Esophagus squamous epithelium (tissue), 5 donors: ENCODE measurements around the gene ANGEL2. TPM values are rescaled to one million over a fixed set of nuclear protein-coding genes. Genes with fewer than 3 reads are reported as not detected.
"Not testable (repeated sequence)": the region's sequence is repeated elsewhere in the genome, so short reads cannot be mapped to it uniquely, and the experiment has no call there.

Source experiments
- DNase-seq: peaks from one replicate; lab custom pipeline; 2025; lab: John Stamatoyannopoulos, UW
- H3K27ac ChIP-seq, 4 donors: fragments of 200-600 bp; sonication (generic); one replicate each; pipeline ENCODE4 v1.5.1; 2016 to 2019; ENCODE audit warnings: mild to moderate bottlenecking in 1 of 4
- H3K27me3 ChIP-seq, 4 donors: fragments of 200-600 bp; sonication (generic); 1 replicate in 3 of 4; 2 replicates in 1 of 4; pipeline versions ENCODE4 v1.5.1 to v1.6.0; 2017 to 2021; ENCODE audit warnings: antibody characterized with exemption in 1 of 4
- H3K36me3 ChIP-seq, 3 donors: fragments of 200-600 bp; sonication (generic); one replicate each; pipeline ENCODE4 v1.5.1; 2016 to 2019
- H3K4me1 ChIP-seq, 3 donors: fragments of 200-600 bp; sonication (generic); one replicate each; pipeline ENCODE4 v1.5.1; 2017 to 2019
- H3K4me3 ChIP-seq, 4 donors: fragments of 200-600 bp; sonication (generic); 1 replicate in 3 of 4; 2 replicates in 1 of 4; pipeline ENCODE4 v1.5.1; 2016 to 2019; ENCODE audit warnings: mild to moderate bottlenecking in 2 of 4, moderate library complexity in 1 of 4
- H3K9me3 ChIP-seq, 3 donors: fragments of 200-600 bp; sonication (generic); one replicate each; pipeline ENCODE4 v1.5.1; 2016 to 2019
- POLR2A ChIP-seq, 4 donors: fragments of 450-650 bp; IDR thresholded peaks; one replicate each; pipeline ENCODE4 v1.6.1; 2017; ENCODE audit warnings: antibody characterized with exemption in 4 of 4, mild to moderate bottlenecking in 4 of 4, moderate library complexity in 3 of 4
- WGBS, 2 donors: methylation state at CpG; one replicate each; pipeline ENCODE4 v1.1.5; 2018; 5-methylcytosine and 5-hydroxymethylcytosine counted together
- intact Hi-C: fragments of 100-400 bp; cut with DNase I; formaldehyde crosslinking; loops from one replicate; pipeline ENCODE4 v1.15.0; 2022
- total RNA-seq, 4 donors: library from RNA; depleted of rRNA; stranded (reverse); fragments of >200 nt; gene quantifications; one replicate each; pipeline ENCODE4 v1.1.0, GENCODE V29; 2016
- TF ChIP-seq, protein P1 (sequence below), 6 experiments: fragments of 450-650 bp in 4 of 6; fragments of 200-600 bp in 2 of 6; sonication (generic) in 2 of 6; IDR thresholded peaks; one replicate each; pipeline ENCODE4 v1.5.1; 2016 to 2019; ENCODE audit warnings: antibody characterized with exemption in 6 of 6, mild to moderate bottlenecking in 4 of 6, moderate library complexity in 4 of 6
- donor health status: DM: yes; HTN: yes; CAD: no.

Gene ANGEL2
- total RNA-seq, 4 donors from 2014 or later = 15.8 to 48.3 (median 31.3) TPM

DNA sequence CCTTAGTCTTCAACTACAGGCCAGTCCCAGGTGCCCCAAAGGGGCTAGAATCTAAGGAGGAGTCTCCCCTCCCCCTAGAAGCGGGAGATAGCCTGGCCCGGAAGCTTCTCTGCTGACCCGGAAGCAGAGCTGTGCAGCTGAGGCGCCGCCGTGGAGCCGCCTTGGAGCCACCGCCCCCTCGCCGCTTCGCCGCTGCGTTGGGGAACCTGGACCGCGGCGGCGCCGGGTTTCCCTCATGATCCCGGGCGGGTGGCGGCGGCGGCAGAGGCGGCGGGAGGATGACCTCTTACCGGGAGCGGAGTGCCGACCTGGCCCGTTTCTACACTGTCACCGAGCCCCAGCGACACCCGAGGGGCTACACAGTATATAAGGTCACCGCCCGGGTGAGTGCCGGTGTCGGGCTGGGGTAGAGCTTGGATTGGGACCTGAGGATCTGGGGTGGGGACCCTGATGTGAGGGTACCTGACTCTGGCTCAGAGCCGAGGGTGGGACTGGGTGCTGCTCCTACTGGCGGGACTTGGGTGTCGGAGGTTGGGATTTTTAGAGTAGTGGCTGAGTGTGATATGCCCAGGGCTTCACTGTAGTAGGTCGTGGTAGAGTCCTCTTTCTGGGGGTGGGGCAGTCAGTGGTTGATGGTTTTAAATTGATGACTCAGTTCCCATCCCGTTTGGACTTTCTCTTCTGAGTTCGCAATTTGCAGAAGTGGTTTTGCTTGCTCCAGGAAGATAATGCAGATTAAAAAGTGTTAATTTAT, 35.6 kb upstream of the ANGEL2 start, which contains the start of gene RPS6KC1:
Gene RPS6KC1, plus strand, starts transcription at position 115 of the 754 bp plus-strand sequence. Its CDS starts 164 bp downstream, at position 279.
- no peaks in the 10 kb centered on the region for H3K9me3 ChIP-seq
- H3K36me3 ChIP-seq = no peaks in the 10 kb centered on the region
- peak within 1 kb of the TSS; percentile 76 to 90 (median 88) for H3K27ac ChIP-seq
- DNase-seq = no peak
- peaks cover 0 to 21% (median 14%) of the 10 kb centered on the region in 3 donors for H3K4me1 ChIP-seq
- peaks cover 0 to 31% (median 0%) of the 10 kb centered on the region in 4 donors for H3K27me3 ChIP-seq
- WGBS, 2 donors = 0 to 1% methylated on average over 6 of the region's 42 CpGs
- intact Hi-C loops = no loop called here
- peak within 1 kb of the TSS; percentile 80 to 96 (median 91) for H3K4me3 ChIP-seq
- TF ChIP-seq, protein P1, sequence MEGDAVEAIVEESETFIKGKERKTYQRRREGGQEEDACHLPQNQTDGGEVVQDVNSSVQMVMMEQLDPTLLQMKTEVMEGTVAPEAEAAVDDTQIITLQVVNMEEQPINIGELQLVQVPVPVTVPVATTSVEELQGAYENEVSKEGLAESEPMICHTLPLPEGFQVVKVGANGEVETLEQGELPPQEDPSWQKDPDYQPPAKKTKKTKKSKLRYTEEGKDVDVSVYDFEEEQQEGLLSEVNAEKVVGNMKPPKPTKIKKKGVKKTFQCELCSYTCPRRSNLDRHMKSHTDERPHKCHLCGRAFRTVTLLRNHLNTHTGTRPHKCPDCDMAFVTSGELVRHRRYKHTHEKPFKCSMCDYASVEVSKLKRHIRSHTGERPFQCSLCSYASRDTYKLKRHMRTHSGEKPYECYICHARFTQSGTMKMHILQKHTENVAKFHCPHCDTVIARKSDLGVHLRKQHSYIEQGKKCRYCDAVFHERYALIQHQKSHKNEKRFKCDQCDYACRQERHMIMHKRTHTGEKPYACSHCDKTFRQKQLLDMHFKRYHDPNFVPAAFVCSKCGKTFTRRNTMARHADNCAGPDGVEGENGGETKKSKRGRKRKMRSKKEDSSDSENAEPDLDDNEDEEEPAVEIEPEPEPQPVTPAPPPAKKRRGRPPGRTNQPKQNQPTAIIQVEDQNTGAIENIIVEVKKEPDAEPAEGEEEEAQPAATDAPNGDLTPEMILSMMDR (IDR thresholded peaks at IDR 0.05) = peak in 3 of 6 experiments; percentile 5 to 20 (median 14)
- TF ChIP-seq POLR2A (IDR thresholded peaks at IDR 0.05) = peak in 1 of 4 donors; percentile 32

DNA sequence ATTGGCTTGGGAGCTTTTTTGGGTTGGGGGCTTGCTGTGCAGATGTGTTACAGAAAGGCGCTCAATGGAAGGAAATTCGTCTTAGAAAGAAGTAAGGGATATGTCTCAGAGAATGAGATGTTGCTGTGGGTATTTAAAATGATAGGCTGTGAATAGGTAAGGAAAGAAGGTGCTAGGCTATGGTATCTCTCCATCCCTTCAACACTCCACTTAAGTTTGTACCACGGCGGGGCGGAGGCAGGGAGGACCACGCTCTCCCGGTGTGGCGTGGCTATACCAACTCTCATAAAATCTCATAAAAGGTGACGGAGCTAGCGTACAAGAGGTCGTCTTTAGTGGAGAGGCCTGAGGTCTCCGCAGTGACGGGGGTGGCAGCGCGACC, 35.1 kb upstream of the ANGEL2 start:
- peak overlapping the region; percentile 80 to 96 (median 91) for H3K4me3 ChIP-seq
- 44 to 58% methylated on average over 8 to 11 of the region's 15 CpGs for WGBS, 2 donors

DNA sequence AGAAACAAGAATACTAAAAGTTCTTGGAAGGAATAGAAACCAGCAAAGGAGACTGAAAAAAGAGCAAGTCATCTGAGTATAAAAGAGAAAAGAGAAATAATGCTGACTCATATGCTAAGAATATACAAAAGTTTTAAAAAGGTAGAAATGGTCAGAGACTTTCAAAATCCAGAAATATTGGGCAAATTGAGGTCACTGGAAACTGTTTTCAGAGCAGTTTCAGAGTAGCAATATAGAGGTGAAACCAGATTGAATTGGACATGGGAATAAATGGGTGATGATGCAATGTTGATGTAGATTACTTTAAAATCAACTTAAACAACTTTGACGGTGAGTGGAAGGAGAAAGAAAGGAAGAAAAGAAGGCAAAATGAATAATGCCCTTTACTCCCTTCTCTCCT, 33.6 kb upstream of the ANGEL2 start:
- TF ChIP-seq, protein P1 (IDR thresholded peaks at IDR 0.05) = no peak
- no peak for TF ChIP-seq POLR2A (IDR thresholded peaks at IDR 0.05)
- intact Hi-C loops = no loop called here
- H3K36me3 ChIP-seq = no peaks in the 10 kb centered on the region
- DNase-seq = no peak
- WGBS, 2 donors = 56 to 78% methylated on average over 1 of the region's 1 CpG
- no peak overlapping the region for H3K4me3 ChIP-seq
- no peaks in the 10 kb centered on the region for H3K9me3 ChIP-seq
- peaks cover 0 to 52% (median 0%) of the 10 kb centered on the region in 4 donors for H3K27me3 ChIP-seq
- H3K27ac ChIP-seq = no peak overlapping the region
- peaks cover 0 to 21% (median 14%) of the 10 kb centered on the region in 3 donors for H3K4me1 ChIP-seq

More for the DNA sequence above, 35.1 kb upstream of the ANGEL2 start:
- Histone ChIP-seq H3K9me3 (no peaks in the 10 kb centered on the region), H3K36me3 (no peaks in the 10 kb centered on the region), H3K4me1 (peaks cover 0 to 21% (median 14%) of the 10 kb centered on the region in 3 donors), H3K27ac (peak overlapping the region; percentile 76 to 90 (median 88)), H3K27me3 (peaks cover 0 to 37% (median 0%) of the 10 kb centered on the region in 4 donors)
- intact Hi-C loops = no loop called here
- no peak for TF ChIP-seq POLR2A (IDR thresholded peaks at IDR 0.05)
- TF ChIP-seq, protein P1 (IDR thresholded peaks at IDR 0.05) = no peak
- DNase-seq = no peak

DNA sequence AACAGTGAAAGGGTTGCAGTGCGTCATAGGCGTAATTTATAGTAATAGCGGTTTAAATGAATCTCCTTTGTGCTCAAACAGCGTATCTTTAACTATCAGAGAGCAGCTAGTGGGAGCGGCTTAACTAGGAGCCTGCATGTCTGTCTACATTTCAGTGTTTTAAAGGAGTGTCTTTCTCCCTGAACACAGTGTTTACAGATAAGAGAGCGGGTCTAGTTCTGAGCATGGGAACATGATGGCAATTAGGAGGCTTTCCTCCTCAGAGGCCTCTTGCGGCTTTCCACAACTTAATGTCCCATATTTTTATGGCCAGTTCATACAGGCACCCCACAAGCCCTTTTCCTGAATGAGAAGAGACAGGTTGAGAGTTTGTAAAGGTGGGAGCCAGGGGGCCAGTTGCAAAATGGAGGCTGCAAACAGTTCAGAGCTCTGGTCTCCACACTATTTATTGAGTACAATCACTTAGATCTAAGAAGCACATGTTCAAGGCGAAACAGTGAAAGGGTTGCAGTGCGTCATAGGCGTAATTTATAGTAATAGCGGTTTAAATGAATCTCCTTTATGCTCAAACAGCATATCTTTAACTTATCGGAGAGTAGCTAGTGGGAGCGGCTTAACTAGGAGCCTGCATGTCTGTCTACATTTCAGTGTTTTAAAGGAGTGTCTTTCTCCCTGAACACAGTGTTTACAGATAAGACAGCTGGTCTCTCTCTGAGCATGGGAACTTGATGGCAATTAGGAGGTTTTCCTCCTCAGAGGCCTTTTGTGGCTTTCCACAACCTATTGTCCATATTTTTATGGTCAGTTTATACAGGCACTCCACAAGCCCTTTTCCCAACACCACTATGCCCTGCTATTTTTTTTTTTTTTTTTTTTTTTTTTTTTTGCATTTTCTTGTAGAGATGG, 29.9 kb upstream of the ANGEL2 start:
- DNase-seq, H3K9me3 ChIP-seq, intact Hi-C loops, H3K4me3 ChIP-seq, H3K4me1 ChIP-seq, H3K36me3 ChIP-seq, H3K27ac ChIP-seq: not testable (repeated sequence)
- H3K27me3 ChIP-seq = peaks cover 0 to 66% (median 0%) of the 10 kb centered on the region in 4 donors
- WGBS, 2 donors = 82 to 83% methylated on average over 13 of the region's 13 CpGs

DNA sequence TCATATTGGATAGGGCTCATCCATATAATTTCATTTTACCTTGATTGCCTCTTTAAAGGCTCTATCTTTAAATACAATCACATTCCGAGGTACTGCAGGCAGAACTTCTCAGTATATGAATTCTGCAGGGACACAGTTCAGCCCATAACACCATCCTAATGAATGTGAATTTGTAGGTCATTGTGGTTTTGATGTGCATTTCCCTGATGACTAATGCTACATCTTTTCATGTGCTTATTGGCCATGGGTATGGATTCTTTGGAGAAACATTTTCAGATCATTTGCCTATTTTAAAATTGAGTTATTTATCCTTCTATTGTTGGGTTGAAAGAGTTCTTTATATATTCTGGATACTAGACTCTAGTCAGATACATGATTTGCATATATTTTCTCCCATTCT, 25.8 kb upstream of the ANGEL2 start:
- TF ChIP-seq, protein P1 (IDR thresholded peaks at IDR 0.05) = no peak
- no peak for TF ChIP-seq POLR2A (IDR thresholded peaks at IDR 0.05)
- H3K4me1 ChIP-seq = no peaks in the 10 kb centered on the region
- no peak overlapping the region for H3K4me3 ChIP-seq
- peaks cover 0 to 62% (median 0%) of the 10 kb centered on the region in 4 donors for H3K27me3 ChIP-seq
- no peaks in the 10 kb centered on the region for H3K9me3 ChIP-seq
- no peak overlapping the region for H3K27ac ChIP-seq
- 72 to 78% methylated on average over 1 of the region's 1 CpG for WGBS, 2 donors
- intact Hi-C loops = no loop called here
- DNase-seq = no peak
- H3K36me3 ChIP-seq = no peaks in the 10 kb centered on the region
